Heart right ventricle (tissue), 16 donors: ENCODE results near the gene PTBP1. TPM values are rescaled to one million over a fixed set of nuclear protein-coding genes. Genes with fewer than 3 reads are reported as not detected.

Experiments used
- ATAC-seq, 8 donors: fragments of 200-7000 bp; cut with Tn5 transposase; one replicate each; pipeline ENCODE4 v1.9.1; 2020; ENCODE audit warnings: mild to moderate bottlenecking in 8 of 8, moderate library complexity in 8 of 8, moderate number of reproducible peaks in 1 of 8
- DNase-seq, 2 donors: peaks; one replicate each; pipeline ENCODE4 v3.0.0-alpha.2; 2020
- H3K27ac ChIP-seq, 10 donors: fragments of 200-600 bp; sonication (generic) in 2 of 10; one replicate each; pipeline versions ENCODE4 v1.5.0 to v1.8.0; 2020 to 2022; ENCODE audit warnings: mild to moderate bottlenecking in 3 of 10
- H3K27me3 ChIP-seq, 7 donors: fragments of 200-600 bp; one replicate each; pipeline ENCODE4 v1.8.0; 2021 to 2022; ENCODE audit warnings: mild to moderate bottlenecking in 2 of 7
- H3K36me3 ChIP-seq, 9 donors: fragments of 200-600 bp; sonication (generic) in 1 of 9; one replicate each; pipeline versions ENCODE4 v1.5.0 to v1.8.0; 2020 to 2022; ENCODE audit warnings: mild to moderate bottlenecking in 2 of 9
- H3K4me1 ChIP-seq, 9 donors: fragments of 200-600 bp; sonication (generic) in 1 of 9; one replicate each; pipeline versions ENCODE4 v1.5.0 to v1.8.0; 2020 to 2022; ENCODE audit warnings: mild to moderate bottlenecking in 4 of 9
- H3K4me3 ChIP-seq, 10 donors: fragments of 200-600 bp; sonication (generic) in 2 of 10; one replicate each; pipeline versions ENCODE4 v1.5.0 to v1.8.0; 2020 to 2022; ENCODE audit warnings: mild to moderate bottlenecking in 7 of 10, moderate library complexity in 2 of 10
- H3K9me3 ChIP-seq, 11 donors: fragments of 200-600 bp in 10 of 11; sonication (generic) in 2 of 11; one replicate each; pipeline versions ENCODE4 v1.5.0 to v1.8.0; 2013 to 2022; ENCODE audit warnings: mild to moderate bottlenecking in 2 of 11, control low read depth in 1 of 11, moderate library complexity in 1 of 11
- WGBS, 2 donors: extraction: QIAGEN DNeasy Blood & Tissue Kit; methylation state at CpG; one replicate each; pipeline ENCODE4 v1.1.7; 2013; ENCODE audit warnings: inconsistent platforms in 1 of 2; 5-methylcytosine and 5-hydroxymethylcytosine counted together
- intact Hi-C, 10 donors: fragments of 100-400 bp; cut with DNase I; formaldehyde crosslinking; loops; one replicate each; pipeline versions ENCODE4 v1.11.1 to v1.14.2; 2022
- polyA plus RNA-seq, 2 donors: library from polyadenylated mRNA; stranded (reverse); fragments of 200-250 nt; gene quantifications; one replicate each; pipeline ENCODE4 v1.2.3, GENCODE V29; 2013
- total RNA-seq, 10 donors: library from RNA; stranded (reverse); fragmentation: NEBNext Ultra II Directional in 3 of 10; extraction: Animal tissue kit (Norgen Biotek cat#: 25700) in 3 of 10; gene quantifications; one replicate each; pipeline versions ENCODE4 v1.2.1 to v1.2.4, GENCODE V29; 2021 to 2023
- TF ChIP-seq, protein P1 (sequence below), 9 donors: fragments of 200-600 bp; sonication (generic) in 2 of 9; IDR thresholded peaks; one replicate each; pipeline versions ENCODE4 v1.5.0 to v1.8.0; 2021 to 2022; ENCODE audit warnings: antibody characterized with exemption in 9 of 9, mild to moderate bottlenecking in 5 of 9, moderate library complexity in 1 of 9
- donor health status: Arrhythmogenic right ventricular cardiomyopathy.
- donor health status: ischemic (EF 13 %, LVEDD 7.1; RV severe dilation, severe dysfunction).
- donor health status: healthy with polysubstance abuse.
- donor health status: DM: no; HTN: yes; CAD: no.
- donor health status: DM: no; HTN: no; CAD: no.
- donor health status: ischemic (EF 25% LVEDD 6.9; RV normal size, moderate dysfunction).
- donor health status: ischemic (EF 25% LVEDD 5.7; RV mildly dilated, moderate dysfunction).
- donor health status: healthy.
- donor health status: DM: yes; HTN: yes; CAD: no.
- donor health status: Ischemic cardiomyopathy.
- donor health status: ischemic (EF 35%, LVEDD 5.7; RV mildly dilated, moderate dysfunction).
- donor health status: nonischemic (EF 11% LVEDD 7.7; RV severe dilation, severe dysfunction).
- donor health status: DM: yes; HTN: yes; CAD: no.
- donor health status: PGD.
- donor health status: ischemic (EF 29% LVEDD 5.4; RV normal size, mild dysfunction).
- donor health status: nonischemic (EF 23%, LVEDD 6.1; RV moderate dilation, normal function).

PTBP1 gene
- total and polyA plus RNA-seq, 12 donors: 46.2 to 106 (median 56.8) TPM

DNA sequence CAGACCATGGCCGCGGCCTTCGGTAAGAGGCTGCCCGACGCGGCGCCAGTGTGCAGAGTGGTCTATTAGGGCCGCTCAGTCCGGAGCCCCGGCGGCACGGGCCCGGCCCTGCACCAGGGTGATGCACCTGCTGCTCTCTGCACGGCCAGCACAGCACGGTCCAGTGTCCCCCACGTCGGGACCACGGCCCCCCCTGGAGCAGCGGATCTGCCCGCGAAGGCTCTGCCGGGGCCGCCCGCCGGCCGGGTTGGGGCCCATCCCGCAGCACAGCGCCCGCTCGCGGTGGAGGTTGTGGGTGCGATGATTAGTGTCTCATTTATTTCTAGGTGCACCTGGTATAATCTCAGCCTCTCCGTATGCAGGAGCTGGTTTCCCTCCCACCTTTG, 7.9 kb downstream of the PTBP1 start:
- TF ChIP-seq, protein P1, sequence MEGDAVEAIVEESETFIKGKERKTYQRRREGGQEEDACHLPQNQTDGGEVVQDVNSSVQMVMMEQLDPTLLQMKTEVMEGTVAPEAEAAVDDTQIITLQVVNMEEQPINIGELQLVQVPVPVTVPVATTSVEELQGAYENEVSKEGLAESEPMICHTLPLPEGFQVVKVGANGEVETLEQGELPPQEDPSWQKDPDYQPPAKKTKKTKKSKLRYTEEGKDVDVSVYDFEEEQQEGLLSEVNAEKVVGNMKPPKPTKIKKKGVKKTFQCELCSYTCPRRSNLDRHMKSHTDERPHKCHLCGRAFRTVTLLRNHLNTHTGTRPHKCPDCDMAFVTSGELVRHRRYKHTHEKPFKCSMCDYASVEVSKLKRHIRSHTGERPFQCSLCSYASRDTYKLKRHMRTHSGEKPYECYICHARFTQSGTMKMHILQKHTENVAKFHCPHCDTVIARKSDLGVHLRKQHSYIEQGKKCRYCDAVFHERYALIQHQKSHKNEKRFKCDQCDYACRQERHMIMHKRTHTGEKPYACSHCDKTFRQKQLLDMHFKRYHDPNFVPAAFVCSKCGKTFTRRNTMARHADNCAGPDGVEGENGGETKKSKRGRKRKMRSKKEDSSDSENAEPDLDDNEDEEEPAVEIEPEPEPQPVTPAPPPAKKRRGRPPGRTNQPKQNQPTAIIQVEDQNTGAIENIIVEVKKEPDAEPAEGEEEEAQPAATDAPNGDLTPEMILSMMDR (IDR thresholded peaks at IDR 0.05): peak in 1 of 9 donors; percentile 49
- DNase-seq (no peak), ATAC-seq (no peak)
- intact Hi-C loops: no loop called here
- Histone ChIP-seq H3K4me1 (peaks cover 36 to 61% (median 42%) of the 10 kb centered on the region in 9 donors), H3K27me3 (no peaks in the 10 kb centered on the region), H3K27ac (no peak overlapping the region), H3K9me3 (no peaks in the 10 kb centered on the region), H3K4me3 (no peak overlapping the region), H3K36me3 (peaks cover 7 to 99% (median 60%) of the 10 kb centered on the region in 9 donors)
- WGBS, 2 donors: 89 to 91% methylated on average over 33 of the region's 33 CpGs

DNA sequence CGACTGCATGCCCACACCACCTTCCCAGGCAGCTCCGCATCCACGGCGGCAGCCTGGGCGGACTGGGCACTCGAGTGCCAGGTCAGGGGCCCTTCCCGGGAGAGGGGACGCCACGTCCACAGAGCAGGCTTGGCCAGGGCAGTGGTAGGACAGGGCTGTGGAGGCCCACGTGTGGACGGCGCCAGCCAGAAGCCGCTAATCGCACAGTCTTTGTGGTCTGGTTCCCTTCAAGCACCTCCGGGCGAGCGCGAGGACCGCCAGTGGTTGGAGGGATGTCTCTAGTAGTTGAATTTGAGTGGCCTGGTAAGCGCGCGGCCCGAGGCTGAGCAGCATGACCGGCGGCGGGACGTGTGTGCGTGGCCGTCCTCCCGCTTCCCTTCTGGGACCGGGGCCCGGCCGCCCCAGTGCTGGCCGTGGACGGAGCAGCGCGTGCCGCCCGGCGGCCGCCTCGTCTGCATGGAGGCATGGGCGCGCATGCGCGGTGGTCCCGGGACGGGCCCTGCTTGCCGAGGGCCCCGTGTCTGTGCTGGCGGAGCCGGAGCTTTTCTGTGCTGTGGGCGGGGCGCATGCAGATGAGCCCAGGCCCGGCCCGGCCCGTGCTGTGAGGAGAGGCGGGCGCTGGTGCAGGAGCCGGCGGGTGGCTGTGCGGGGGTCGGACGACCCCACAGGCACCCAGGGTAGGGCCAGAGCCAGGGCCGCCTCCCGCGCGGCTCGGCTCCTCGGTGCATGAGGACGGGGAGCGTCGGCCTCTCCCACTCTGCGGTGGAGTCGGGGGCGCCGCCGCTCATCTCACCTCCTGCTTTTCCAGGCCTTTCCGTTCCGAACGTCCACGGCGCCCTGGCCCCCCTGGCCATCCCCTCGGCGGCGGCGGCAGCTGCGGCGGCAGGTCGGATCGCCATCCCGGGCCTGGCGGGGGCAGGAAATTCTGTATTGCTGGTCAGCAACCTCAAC, 8.6 kb downstream of the PTBP1 start:
- no peak overlapping the region for H3K4me3 ChIP-seq
- H3K27me3 ChIP-seq: no peaks in the 10 kb centered on the region
- H3K4me1 ChIP-seq: peaks cover 29 to 54% (median 35%) of the 10 kb centered on the region in 9 donors
- DNase-seq: no peak
- intact Hi-C loops: no loop called here
- WGBS, 2 donors: 88 to 90% methylated on average over 92 to 93 of the region's 93 CpGs
- no peak overlapping the region for H3K27ac ChIP-seq
- ATAC-seq: no peak
- H3K36me3 ChIP-seq: peaks cover 12 to 99% (median 67%) of the 10 kb centered on the region in 9 donors
- TF ChIP-seq, protein P1 (IDR thresholded peaks at IDR 0.05): no peak
- no peaks in the 10 kb centered on the region for H3K9me3 ChIP-seq

DNA sequence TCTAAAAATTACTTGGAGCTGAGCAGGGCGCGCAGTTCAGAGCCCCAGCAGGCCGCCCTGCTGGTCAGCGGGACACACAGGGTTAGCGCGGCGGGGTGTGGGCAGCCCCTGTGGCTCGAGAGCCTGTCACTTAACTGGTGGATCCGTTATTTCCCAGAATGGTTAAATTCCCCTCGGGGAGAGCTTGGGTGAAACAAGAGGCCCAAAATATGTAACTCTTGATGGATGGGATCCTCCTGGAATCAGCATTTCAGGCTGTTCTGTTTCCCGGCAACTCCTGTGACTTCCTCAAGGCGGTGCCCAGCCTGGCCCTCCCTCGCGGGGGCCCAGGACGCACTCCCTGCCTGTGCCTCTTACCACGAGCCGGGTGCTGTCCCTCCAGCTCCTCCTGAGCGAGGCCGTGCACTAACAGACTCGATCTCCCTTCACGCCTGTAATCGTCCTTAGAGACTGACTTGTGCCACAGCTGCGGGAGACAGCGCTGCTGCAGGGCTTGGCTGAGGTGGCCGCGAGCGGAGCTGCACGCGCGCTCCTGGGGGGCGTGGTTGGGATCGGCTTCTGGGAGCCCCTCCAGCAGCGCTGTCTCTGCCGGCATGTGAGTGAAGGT, 9.7 kb downstream of the PTBP1 start:
- H3K9me3 ChIP-seq: no peaks in the 10 kb centered on the region
- no peak overlapping the region for H3K27ac ChIP-seq
- peaks cover 18 to 43% (median 24%) of the 10 kb centered on the region in 9 donors for H3K4me1 ChIP-seq
- H3K4me3 ChIP-seq: no peak overlapping the region
- no peak for DNase-seq
- TF ChIP-seq, protein P1 (IDR thresholded peaks at IDR 0.05): no peak
- ATAC-seq: no peak
- intact Hi-C loops: no loop called here
- WGBS, 2 donors: 83 to 87% methylated on average over 34 of the region's 34 CpGs
- peaks cover 17 to 99% (median 77%) of the 10 kb centered on the region in 9 donors for H3K36me3 ChIP-seq
- H3K27me3 ChIP-seq: no peaks in the 10 kb centered on the region

DNA sequence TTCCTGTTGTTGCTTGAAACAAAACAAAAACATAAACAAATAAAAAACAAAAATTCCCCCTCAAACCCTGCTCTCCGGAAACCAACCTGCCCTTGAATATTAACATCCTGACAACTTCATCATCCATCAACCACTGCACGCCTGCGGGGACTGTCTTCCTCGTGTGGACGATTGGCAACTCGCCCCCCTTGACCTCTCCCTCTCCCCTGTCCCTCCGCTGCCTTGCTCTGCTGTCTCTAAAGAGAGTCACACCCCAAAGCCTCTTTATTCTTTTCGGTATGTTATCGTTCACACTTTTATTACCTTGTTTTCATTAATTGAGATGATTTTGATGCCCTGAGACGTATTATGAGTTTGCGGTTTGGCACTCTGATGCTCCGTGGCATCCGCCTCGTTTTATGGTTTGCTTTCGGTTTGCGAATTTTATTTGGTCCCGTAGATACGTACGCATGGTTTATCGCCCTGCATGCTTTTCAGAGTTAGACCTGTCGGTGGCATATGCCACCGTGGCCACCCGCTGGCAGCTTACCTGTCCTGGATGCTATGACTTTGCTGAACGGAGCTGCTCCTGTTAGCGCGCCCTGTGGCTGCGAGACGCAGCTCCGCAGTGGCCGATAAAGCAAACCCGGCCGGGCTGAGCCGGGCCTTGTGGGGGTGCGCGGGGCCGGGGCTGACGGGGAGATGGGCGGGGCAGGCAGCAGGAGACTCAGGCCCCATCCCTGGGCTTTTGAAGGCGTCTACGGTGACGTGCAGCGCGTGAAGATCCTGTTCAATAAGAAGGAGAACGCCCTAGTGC, 10.6 kb downstream of the PTBP1 start:
- 91 to 92% methylated on average over 44 of the region's 44 CpGs for WGBS, 2 donors
- no peak for DNase-seq
- no peaks in the 10 kb centered on the region for H3K27me3 ChIP-seq
- peaks cover 9 to 34% (median 15%) of the 10 kb centered on the region in 9 donors for H3K4me1 ChIP-seq
- intact Hi-C loops: no loop called here
- H3K9me3 ChIP-seq: no peaks in the 10 kb centered on the region
- TF ChIP-seq, protein P1 (IDR thresholded peaks at IDR 0.05): no peak
- no peak overlapping the region for H3K27ac ChIP-seq
- ATAC-seq: no peak
- H3K4me3 ChIP-seq: no peak overlapping the region
- peaks cover 17 to 96% (median 80%) of the 10 kb centered on the region in 9 donors for H3K36me3 ChIP-seq
